ENCODE results near the gene PELI3.

The PELI3 gene

DNA sequence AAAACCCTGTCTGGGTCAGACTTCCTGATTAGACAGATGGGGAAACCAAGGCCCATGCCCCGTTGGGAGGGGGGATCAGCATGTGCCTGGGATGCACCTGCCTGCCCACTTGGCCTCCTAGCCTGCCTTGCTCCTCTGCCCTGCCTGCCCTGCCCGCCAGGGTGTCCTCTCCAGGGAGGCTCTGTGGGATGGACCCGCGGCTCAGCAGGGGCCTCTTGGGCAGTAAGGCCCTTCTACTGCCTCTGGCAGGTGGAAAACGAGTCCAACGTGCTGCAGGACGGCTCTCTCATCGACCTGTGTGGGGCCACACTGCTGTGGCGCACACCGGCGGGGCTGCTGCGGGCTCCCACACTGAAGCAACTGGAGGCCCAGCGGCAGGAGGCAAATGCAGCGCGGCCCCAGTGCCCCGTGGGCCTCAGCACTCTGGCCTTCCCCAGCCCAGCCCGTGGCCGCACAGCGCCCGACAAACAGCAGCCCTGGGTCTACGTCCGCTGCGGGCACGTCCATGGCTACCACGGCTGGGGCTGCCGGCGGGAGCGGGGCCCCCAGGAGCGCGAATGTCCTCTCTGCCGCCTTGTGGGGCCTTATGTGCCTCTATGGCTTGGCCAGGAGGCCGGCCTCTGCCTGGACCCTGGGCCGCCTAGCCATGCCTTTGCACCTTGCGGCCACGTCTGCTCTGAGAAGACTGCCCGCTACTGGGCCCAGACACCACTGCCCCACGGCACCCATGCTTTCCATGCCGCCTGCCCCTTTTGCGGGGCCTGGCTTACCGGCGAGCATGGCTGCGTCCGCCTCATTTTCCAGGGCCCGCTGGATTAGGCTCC, 8.9 kb downstream of the PELI3 start:
- no peak for DNase-seq

DNA sequence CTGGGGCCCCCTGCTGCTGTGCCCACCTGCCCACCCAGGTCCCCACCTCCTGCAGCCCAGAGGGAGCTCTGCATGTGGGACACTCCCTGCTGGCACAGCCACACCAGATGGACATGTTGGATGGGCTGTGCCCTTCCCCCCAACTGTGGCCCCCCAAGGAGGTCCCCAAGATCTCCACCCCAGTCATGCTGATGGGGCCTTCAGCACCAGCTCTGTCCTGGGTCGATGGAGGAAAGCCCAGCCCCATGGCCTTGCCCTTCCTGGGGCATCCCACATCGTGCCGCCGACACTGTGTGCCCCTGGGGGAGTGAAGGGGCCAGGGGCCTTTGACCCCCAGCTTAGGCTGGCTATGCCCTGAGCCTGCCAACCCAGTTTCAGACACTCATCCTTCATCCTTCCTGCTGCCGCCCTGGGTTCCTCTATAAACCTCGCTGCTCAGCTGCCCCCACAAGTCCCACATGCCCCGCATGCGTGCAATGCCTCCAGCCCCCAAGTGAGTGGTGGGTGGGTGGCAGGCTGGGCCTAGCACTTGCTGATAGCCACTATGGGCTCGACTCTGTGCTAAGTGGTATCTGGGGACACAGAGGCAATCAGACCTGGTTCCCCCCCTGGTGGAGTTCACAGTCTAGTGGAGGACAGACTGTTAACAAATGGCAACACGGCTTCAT, 9.6 kb downstream of the PELI3 start:
- DNase-seq: no peak

DNA sequence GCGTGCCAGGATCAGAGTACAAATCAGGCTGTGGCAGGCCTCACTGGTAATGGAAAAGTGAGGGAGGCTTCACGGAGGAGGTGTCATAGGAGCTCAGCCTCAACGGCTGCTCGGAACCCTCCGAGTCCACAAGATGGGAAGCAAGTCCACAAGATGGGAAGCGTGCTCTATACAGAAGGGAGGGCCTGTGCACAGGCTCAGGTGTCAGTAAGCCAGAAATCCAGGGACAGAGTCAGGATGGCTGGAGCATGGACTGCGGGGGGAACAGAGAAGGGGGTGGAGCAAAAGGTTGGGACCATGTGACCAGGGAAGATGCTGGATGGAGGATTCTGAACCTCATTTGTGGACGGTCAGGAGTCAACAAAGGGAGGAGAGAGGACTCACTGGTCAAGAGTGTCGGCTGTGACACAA, 10.1 kb downstream of the PELI3 start:
- no peak for DNase-seq

DNA sequence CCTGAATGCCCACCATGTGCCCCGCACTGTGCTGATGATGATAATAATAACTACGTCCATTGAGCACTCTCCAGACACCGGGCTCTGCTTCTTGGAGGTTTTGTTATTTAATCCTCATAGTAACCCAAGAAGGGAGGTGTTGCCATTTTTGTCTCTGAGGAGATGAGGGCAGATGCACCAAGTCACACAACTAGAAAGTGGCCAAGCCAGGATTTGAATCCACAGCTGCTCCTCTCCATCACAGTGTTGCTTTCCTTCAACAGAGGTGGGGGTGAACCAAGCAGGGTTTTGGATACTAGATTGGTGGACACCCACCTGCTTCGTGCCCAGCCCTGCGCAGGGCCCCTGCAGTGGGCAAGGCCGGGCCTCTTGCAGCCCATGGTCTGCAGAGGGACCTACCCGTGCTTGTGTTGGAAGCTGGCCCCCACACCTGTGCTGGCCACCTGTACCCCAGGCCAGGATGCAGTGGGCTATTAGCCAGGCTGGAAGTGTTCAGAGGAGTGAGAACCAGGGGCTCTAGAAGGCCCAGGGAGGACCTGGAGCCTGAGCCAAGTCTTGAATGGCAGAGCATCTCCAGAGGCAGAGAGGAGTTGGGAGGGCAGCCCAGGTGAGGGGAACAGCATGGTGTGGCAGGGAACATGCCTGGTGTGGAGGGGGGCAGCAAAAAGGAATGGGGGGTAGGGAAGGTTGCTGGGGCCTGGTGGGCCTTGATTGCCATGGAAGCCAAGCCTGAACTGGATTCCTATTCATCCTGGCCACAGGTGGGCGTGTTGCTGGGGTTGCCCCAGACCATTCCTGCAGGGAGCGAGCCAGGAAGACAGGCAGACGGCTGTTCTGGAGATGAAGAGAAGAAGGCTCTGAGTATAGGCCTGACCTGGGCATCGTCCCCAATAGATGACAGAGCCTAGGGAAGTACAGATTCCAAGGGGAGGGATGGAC, 10.8 kb downstream of the PELI3 start:
- no peak for DNase-seq

DNA sequence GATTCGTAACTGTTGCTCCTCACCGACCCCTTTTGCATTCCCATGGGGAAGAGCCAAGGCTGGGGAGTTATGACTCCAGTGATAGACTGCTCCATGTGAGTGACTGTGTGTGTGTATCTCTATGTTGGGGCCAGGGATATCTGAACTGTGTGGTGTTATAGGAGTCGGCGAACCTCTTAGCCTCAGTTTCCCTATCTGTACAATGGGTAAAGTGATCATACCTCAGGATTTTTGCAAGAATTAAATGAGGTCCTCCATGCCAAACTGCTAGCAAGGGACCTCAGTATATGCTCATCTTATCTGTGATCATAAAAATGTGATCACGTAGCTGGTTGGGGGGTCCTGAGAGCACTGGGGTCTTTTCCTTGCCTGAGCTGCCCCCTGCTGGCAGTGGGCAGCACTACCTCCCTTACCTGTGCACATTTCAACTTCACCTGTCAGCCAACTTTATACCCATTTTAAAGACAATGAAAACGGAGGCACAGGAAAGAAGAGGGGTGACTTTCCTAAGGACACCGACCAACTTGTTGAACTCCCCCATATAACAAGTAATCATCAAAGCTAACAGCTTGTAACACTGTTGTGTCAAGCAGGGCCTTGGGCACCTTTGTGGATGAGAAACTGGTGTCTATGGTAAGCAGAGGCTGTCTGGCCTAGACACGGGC, 12.2 kb downstream of the PELI3 start:
- DNase-seq: no peak

DNA sequence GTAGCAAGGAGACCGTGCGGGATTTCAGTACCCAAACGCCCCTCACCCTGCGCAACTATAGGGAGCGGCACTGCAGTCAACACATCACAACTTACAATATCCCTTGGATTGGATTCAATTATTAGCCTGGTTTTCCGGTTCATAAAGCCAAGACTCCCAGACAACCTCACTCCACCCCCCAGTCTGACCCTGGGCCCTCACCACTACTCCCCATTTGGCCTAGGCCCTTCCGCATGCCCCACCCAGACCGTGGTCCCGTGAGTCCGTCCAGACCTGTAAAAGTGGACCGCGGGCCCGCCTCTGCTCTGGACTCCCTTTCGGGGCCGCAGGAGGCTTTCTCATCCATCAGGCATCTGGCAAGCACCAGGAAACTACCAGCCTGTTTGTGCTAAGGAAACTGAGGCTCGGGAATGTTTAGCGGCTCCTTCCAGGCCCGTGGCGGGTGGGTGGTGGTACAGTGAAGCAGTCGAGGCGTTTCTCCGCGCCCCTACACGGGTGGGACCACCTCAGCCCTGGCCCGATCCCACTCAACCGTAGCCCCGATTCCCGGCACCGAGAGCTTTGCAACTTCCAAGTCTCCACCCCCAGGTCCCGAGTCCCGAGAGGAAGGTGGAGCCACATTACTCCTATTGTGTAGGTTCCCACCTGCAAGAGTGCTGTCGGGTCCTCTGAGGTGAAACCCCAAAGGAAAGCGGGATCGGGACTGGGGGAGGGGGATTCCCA, 12.8 kb downstream of the PELI3 start:
- no peak for DNase-seq

DNA sequence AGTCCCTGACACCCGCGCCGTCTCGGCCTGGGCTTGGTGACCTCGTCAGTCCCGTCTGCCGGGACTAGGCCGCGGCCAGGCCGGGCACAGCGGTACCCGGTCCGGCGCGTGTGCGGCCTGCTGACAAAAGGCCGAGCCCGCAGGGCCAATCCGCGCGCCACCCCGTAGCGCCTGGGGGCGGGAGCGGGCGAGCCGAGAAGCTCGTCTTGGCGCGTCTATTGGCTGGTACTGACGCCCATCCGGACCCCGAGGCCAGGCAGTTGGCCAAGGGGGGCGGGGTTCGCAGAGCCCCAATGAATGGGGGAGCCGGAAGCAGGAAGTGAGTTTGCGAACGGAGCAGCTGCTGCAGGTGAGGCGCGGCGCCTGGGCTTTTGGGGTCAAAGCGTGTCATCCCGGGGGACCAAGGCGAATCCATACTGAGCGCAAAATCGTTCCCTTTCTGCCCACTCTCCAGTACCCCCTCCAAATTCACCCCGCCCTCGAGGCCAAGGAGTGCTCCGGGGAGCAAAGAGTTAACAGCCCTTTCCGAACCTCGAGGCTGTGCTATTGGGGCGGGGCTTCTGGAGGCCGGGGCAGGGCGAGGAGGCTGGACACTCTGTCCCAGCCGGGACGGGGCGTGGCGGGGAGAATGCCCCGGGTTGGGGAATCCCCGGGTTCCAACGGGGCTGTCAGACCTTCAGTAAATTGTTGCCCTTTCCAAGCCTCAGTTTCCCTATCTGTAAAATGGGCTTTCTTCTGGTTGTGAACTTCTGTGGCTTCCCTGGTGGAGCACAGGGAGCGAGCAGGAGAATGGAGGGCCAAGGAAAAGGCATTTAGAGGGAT, 13.6 kb downstream of the PELI3 start, which contains the start of gene DPP3:
DPP3 (plus strand) TSS at position 318 of the 822 bp plus-strand sequence. CDS start 1,767 bp downstream, outside the sequence.
- DNase-seq: peak; percentile 96

DNA sequence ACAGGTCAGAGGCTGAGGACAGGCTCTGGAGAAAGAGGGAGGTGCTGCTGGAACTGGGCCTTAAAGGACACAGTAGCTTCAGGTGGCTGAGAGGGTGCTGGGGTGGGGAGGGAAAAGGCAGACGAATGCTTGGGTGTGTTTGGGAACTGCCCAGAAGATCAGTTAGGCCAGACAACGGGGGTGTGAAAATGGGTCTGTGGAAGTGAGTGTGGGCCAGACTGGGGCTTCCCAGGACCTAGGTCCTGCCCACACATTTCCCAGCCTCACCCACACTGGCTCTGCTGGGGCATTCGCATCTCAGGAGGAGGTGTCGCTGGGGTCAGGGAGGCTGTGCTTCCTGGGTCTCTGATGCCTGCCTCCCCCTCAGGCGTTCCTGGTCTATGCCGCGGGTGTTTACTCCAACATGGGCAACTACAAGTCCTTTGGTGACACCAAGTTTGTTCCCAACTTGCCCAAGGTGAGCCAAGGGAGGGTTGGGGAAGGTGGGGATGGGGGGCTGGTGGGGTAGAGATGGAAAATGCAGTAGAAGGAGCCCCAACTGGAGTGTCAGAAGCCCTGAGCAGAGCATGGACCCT, 18.2 kb downstream of the PELI3 start:
- no peak for DNase-seq

DNA sequence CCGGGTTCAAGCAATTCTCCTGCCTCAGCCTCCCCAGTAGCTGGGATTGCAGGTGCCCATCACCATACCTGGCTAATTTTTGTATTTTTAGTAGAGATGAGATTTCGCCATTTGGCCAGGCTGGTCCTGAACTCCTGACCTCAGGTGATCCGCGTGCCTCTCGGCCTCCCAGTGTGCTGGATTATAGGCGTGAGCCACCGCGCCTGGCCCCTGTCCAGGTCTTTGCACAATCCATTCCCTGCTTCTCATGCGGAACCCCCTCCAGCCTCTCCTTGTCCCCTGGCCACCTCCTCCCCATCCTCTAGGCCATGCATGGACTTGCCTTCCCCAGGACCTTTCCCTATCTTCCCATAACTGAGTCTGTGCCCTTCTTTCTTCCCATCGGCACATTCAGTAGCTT, 22.3 kb downstream of the PELI3 start:
- DNase-seq: no peak

DNA sequence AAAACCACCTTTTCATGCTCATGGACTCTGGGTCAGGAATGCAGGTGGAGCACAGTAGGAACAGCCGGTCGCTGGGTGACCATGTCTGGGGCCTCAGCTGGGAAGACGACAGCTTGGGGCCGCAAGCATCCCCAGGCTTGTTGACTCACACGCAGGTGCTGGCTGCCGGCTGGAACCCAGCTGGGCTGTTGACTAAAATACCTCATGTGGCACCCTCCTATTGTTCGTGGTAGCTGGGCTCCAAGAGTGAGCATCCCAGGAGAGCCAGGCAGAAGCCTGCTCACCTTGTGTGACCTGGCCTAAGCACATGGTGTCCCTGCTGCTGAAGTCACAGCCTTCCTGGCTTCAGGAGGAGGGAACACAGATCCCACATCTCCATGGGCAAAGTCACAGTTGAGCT, 22.9 kb downstream of the PELI3 start:
- no peak for DNase-seq

DNA sequence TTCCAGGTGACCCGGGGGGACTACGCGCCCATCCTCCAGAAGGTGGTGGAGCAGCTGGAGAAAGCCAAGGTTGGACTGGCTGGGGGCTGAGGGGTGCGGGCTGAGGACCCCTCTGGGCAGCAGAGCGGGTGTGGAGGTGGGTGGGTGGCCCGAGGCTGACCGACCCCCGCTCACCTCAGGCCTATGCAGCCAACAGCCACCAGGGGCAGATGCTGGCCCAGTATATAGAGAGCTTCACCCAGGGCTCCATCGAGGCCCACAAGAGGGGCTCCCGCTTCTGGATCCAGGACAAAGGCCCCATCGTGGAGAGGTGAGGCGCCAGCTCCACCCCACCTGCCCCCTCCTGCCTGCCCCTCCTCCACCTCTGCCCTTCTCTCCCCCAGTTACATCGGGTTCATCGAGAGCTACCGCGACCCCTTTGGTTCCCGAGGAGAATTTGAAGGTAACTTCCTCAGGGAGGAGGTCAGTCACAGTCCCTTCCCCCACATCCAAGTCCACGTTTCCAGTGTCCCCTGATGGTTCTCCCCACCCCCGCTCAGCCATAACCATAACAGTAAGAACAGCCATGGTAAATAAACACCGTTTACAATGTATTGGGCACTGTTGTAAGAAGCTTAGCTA, 24.7 kb downstream of the PELI3 start:
- DNase-seq: no peak

DNA sequence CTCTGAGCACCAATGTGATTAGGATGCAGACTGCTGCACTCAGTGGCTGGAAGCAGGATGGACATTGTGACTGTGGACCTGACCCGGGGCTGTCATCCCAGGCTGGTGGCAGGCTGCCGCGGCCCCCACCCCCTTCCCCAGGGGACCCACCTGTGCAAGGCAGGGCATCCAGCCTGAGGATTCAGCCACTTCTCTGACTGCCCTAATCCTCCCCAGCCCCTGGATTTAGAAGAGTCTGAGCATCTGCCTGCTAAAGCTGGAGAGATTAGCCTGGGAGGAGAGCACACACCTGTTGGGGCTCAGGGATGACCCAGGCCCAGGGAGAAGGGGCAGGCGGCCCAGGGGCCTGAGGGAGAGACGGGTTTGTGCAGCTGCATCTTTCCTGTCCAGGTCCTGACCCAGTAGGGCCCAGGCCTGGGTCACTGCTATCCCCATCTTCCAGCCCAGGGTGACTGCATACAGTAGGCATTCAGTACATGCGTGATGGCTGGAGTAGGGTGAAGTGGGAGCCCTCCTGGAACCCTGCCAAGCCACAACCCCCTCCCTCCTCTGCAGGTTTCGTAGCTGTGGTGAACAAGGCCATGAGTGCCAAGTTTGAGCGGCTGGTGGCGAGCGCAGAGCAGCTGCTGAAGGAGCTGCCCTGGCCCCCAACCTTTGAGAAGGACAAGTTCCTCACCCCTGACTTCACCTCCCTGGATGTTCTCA, 25.6 kb downstream of the PELI3 start:
- no peak for DNase-seq

DNA sequence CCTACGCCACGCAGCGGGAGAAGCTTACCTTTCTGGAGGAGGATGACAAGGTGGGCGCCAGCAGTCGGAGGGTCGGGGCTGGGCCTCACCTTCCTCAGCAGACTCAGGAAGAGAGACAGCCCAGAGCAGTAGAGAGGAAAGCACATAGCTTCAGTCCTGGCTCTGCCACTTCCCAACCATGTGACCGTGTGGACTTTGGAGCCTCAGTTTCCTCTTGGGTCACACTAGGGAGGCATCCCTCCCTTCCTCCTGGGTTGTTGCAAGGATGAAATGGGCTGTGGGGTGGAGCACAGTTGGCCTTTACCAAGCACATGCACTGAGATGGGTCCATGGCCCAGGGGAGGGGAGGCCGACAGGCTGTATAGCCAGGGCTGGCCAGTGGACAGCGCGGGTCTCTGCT, 26.4 kb downstream of the PELI3 start:
- no peak for DNase-seq

DNA sequence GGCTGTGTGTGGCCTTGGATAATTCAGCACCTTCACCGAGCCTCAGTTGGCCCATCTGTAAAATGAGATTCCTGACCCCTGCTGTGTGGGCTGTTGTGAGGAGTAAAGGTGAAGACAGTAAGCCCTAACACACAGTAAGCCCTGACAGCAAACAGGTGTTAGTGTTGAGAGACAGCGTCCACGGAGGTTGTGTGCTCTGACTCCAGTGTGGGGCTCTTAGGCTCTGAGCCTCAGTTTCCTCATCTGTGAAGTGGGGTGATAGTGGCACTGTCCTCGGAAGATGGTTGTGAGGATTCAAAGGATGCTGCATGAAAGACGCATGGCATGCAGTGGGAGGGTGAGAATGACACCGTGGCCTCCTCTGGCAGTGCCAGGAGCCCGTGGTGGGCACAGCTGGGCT, 27.8 kb downstream of the PELI3 start:
- DNase-seq: no peak

DNA sequence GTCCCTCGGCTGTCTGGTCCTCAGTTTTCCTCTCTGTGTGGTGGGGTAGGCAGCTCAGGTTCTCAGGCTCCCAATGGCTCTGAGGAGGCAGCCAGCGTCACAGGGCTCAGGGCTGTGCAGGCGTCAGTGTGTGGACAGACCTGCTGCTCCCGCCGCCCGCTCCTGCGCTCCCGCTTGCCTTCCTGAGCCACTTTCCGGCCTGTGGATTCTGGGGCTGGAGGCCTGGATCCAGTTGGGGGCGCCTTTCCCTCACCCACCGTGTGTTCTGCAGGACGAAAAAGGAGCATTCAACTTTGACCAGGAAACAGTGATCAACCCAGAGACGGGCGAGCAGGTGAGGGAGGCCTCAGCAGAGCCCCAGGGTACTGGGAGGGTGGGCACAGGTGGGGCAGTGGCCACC, 28.2 kb downstream of the PELI3 start:
- DNase-seq: no peak

DNA sequence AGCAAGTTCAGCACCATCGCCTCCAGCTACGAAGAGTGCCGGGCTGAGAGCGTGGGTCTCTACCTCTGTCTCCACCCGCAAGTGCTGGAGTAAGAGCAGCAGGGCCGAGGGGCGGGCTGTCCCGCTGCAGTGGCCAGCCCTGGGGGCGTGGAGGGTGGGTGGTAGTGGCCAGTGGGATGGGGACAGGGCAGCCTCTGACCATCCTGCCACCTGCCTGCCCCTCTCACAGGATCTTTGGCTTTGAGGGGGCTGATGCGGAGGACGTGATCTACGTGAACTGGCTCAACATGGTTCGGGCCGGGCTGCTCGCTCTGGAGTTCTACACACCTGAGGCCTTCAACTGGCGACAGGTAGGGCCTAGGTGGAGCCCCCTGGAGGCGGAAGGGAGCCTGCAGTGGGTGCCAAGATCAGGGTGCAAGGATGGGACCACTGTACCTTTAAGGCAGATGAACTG, 28.7 kb downstream of the PELI3 start:
- no peak for DNase-seq

DNA sequence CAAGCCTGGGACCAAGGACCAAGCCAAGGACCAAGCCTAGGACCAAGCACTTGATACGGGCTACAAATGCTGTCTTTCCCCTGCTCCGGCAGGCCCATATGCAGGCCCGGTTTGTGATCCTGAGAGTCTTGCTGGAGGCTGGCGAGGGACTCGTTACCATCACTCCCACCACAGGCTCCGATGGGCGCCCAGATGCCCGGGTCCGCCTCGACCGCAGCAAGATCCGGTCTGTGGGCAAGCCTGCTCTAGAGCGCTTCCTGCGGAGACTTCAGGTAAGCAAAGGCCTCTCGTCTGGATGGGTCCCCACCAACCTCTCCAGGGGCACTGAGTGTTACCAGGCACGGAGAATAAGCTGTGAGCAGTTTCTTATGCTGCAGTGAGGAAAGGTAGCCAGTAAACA, 30.5 kb downstream of the PELI3 start:
- DNase-seq: no peak

DNA sequence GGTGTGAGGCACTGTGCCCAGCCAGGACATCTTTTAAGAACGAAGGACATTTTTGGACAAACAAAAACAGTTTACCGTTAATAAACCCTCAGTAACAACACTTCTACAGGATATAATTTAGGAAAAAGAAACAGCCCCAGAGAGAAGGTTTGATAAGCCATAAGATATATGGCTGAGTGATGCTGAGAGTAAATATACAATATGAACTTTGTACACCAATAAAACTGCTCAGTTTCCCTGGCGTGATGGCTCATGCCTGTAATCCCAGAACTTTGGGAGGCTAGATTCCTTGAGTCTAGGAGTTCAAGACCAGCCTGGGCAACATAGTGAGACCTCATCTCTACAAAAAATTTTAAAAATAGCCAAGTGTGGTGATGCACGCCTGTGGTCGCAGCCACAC, 31.8 kb downstream of the PELI3 start:
- DNase-seq: no peak

DNA sequence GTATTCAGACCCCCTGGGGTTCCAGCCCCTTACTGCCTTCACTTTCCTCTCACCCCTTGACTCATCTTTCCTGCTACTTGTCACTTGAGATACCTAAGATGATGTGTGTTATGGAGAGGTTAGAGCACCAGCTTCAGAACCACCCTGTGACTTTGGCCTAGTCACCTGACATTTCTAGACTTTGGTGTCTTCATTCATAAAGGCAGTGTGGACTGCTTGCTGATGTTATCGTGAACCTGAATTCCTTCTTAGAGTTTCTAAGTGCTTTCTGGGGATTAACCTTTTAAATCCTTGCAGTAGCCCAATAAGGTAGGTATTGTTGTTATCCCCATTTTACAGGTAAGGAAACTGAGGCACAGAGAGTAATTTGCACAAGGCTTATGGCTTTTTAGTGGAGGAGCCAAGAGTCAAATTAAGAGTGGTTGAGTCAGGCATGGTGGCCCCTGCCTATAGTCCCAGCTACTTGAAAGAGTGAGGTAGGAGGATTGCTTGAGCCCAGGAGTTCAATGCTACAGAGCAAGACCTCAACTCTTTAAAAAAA, 38.6 kb downstream of the PELI3 start:
- DNase-seq: no peak
